ENCODE results near the gene RASL10B. TPM values are rescaled to one million over a fixed set of nuclear protein-coding genes. Genes with fewer than 3 reads are reported as not detected.

Gene RASL10B
- total RNA-seq, 1 experiment from 2014 or later: 17.4 TPM

GRCh38 chr17:35786941-35787432, 55.5 kb downstream of the RASL10B start (continued):
- TF ChIP-seq ZNF317 (CRISPR knock-in tag; IDR thresholded peaks at IDR 0.05; ENCODE audit: borderline replicate concordance, low read depth): no peak
- no peak for TF ChIP-seq RORB (CRISPR knock-in tag; IDR thresholded peaks at IDR 0.05)
- no peak for TF ChIP-seq GABPB1 (CRISPR knock-in tag; IDR thresholded peaks at IDR 0.05)
- no peak for TF ChIP-seq MYBL2 (CRISPR knock-in tag; IDR thresholded peaks at IDR 0.05)
- TF ChIP-seq HMGA2 (CRISPR knock-in tag; IDR thresholded peaks at IDR 0.05): no peak
- TF ChIP-seq, protein P1, sequence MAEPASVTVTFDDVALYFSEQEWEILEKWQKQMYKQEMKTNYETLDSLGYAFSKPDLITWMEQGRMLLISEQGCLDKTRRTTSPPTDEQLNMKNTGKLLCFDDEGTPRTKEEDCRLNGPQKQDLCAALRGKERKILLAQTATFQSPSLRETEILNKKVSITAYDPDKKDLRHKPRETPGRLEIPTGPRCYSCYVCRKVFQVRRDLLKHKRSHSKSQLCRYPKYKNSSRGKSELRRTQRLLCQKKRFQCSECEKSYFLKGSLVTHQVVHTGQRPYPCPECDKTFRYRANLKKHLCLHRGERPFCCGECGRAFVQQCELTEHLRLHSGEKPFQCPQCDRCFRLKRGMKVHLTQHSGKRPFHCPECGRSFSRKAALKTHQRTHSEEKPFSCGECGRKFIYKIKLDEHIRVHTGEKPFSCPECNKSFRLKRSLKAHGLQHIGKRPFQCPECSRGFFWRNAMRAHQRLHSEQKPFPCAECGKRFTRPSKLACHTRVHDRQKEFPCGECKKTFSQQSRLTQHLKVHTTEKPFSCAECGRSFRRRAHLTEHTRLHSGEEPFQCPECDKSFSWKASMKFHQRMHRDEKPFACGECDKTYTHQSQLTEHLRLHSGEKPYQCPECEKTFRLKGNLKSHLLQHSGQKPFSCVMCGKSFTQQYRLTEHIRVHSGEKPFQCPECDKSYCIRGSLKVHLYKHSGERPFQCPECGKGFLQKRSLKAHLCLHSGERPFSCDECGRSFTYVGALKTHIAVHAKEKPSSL (CRISPR knock-in tag; conservative IDR thresholded peaks at IDR 0.05): no peak

GRCh38 chr17:35788477-35789368, 57.3 kb downstream of the RASL10B start:
- Mint-ChIP-seq H3K27me3 (ENCODE audit: low read depth) (peaks cover 25% of the 10 kb centered on the region), H3K4me3 (no peak overlapping the region), H3K36me3 (no peaks in the 10 kb centered on the region), H3K27ac (no peak overlapping the region), H3K4me1 (peaks cover 7% of the 10 kb centered on the region), H3K9me3 (no peaks in the 10 kb centered on the region)
- CTCF ChIA-PET: interaction anchor here (1.0 to 2.5 kb wide), 3 partner anchors 16 to 24 kb away, joined by 5 to 12 read pairs (median 5); partner anchors contain the start of gene TAF15
- no peak for TF ChIP-seq TEAD4 (CRISPR knock-in tag; IDR thresholded peaks at IDR 0.05)
- no peak for TF ChIP-seq CREM (CRISPR knock-in tag; IDR thresholded peaks at IDR 0.05)
- TF ChIP-seq, protein P2, sequence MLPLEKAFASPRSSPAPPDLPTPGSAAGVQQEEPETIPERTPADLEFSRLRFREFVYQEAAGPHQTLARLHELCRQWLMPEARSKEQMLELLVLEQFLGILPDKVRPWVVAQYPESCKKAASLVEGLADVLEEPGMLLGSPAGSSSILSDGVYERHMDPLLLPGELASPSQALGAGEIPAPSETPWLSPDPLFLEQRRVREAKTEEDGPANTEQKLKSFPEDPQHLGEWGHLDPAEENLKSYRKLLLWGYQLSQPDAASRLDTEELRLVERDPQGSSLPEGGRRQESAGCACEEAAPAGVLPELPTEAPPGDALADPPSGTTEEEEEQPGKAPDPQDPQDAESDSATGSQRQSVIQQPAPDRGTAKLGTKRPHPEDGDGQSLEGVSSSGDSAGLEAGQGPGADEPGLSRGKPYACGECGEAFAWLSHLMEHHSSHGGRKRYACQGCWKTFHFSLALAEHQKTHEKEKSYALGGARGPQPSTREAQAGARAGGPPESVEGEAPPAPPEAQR (CRISPR knock-in tag; IDR thresholded peaks at IDR 0.05): no peak
- no peak for TF ChIP-seq ZNF532 (CRISPR knock-in tag; IDR thresholded peaks at IDR 0.05; ENCODE audit: borderline replicate concordance)
- no peak for TF ChIP-seq MXD4 (CRISPR knock-in tag; IDR thresholded peaks at IDR 0.05; ENCODE audit: borderline replicate concordance)
- TF ChIP-seq ZNF423 (CRISPR knock-in tag; IDR thresholded peaks at IDR 0.05): no peak
- POLR2A ChIA-PET: no interaction called here
- DNase-seq (ENCODE audit: low spot score) (no peak), ATAC-seq (no peak)

DNA sequence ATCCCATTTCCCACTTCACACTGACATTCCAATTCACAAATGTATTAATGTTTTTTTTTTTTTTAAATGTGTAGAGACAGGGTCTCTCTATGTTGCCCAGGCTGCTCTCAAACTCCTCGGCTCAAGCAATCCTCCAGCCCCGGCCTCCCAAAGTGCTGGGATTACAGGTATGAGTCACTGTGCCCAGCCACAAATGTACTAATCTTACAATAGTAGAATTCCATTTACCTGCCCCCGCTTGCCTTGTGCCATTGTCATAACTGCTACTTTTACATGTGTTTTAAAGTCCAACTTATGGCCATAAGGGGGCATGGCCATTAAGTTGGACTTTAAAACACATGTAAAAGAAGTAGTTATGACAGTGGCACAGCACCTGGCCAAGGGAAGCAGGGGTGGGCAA, 59.4 kb downstream of the RASL10B start:
- ChIA-PET POLR2A (no interaction called here), CTCF (no interaction called here)
- peaks cover 10% of the 10 kb centered on the region for H3K4me1 Mint-ChIP-seq
- H3K27ac Mint-ChIP-seq: no peak overlapping the region
- H3K9me3 Mint-ChIP-seq: no peaks in the 10 kb centered on the region
- H3K4me3 Mint-ChIP-seq: no peak overlapping the region
- ATAC-seq: no peak
- no peak for DNase-seq (ENCODE audit: low spot score)
- peaks cover 44% of the 10 kb centered on the region for H3K27me3 Mint-ChIP-seq (ENCODE audit: low read depth)
- H3K36me3 Mint-ChIP-seq: no peaks in the 10 kb centered on the region
- TF ChIP-seq, protein P3, sequence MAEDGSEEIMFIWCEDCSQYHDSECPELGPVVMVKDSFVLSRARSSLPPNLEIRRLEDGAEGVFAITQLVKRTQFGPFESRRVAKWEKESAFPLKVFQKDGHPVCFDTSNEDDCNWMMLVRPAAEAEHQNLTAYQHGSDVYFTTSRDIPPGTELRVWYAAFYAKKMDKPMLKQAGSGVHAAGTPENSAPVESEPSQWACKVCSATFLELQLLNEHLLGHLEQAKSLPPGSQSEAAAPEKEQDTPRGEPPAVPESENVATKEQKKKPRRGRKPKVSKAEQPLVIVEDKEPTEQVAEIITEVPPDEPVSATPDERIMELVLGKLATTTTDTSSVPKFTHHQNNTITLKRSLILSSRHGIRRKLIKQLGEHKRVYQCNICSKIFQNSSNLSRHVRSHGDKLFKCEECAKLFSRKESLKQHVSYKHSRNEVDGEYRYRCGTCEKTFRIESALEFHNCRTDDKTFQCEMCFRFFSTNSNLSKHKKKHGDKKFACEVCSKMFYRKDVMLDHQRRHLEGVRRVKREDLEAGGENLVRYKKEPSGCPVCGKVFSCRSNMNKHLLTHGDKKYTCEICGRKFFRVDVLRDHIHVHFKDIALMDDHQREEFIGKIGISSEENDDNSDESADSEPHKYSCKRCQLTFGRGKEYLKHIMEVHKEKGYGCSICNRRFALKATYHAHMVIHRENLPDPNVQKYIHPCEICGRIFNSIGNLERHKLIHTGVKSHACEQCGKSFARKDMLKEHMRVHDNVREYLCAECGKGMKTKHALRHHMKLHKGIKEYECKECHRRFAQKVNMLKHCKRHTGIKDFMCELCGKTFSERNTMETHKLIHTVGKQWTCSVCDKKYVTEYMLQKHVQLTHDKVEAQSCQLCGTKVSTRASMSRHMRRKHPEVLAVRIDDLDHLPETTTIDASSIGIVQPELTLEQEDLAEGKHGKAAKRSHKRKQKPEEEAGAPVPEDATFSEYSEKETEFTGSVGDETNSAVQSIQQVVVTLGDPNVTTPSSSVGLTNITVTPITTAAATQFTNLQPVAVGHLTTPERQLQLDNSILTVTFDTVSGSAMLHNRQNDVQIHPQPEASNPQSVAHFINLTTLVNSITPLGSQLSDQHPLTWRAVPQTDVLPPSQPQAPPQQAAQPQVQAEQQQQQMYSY (CRISPR knock-in tag; IDR thresholded peaks at IDR 0.05): no peak
- TF ChIP-seq USF2 (CRISPR knock-in tag; IDR thresholded peaks at IDR 0.05) (no peak), ZNF423 (CRISPR knock-in tag; IDR thresholded peaks at IDR 0.05) (no peak), TP53 (CRISPR knock-in tag; IDR thresholded peaks at IDR 0.05) (no peak)
- TF ChIP-seq, protein P4, sequence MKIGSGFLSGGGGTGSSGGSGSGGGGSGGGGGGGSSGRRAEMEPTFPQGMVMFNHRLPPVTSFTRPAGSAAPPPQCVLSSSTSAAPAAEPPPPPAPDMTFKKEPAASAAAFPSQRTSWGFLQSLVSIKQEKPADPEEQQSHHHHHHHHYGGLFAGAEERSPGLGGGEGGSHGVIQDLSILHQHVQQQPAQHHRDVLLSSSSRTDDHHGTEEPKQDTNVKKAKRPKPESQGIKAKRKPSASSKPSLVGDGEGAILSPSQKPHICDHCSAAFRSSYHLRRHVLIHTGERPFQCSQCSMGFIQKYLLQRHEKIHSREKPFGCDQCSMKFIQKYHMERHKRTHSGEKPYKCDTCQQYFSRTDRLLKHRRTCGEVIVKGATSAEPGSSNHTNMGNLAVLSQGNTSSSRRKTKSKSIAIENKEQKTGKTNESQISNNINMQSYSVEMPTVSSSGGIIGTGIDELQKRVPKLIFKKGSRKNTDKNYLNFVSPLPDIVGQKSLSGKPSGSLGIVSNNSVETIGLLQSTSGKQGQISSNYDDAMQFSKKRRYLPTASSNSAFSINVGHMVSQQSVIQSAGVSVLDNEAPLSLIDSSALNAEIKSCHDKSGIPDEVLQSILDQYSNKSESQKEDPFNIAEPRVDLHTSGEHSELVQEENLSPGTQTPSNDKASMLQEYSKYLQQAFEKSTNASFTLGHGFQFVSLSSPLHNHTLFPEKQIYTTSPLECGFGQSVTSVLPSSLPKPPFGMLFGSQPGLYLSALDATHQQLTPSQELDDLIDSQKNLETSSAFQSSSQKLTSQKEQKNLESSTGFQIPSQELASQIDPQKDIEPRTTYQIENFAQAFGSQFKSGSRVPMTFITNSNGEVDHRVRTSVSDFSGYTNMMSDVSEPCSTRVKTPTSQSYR (CRISPR knock-in tag; IDR thresholded peaks at IDR 0.05): no peak
